HG02938 (cell line): ENCODE measurements around the gene ELAVL3.

Experiments used
- ATAC-seq: cut with Tn5 transposase; IDR thresholded peaks from one replicate; pipeline ENCODE4 v1.9.1; 2021; ENCODE audit warnings: mild to moderate bottlenecking, moderate library complexity; ENCODE audit not compliant: unreplicated experiment

The ELAVL3 gene

DNA sequence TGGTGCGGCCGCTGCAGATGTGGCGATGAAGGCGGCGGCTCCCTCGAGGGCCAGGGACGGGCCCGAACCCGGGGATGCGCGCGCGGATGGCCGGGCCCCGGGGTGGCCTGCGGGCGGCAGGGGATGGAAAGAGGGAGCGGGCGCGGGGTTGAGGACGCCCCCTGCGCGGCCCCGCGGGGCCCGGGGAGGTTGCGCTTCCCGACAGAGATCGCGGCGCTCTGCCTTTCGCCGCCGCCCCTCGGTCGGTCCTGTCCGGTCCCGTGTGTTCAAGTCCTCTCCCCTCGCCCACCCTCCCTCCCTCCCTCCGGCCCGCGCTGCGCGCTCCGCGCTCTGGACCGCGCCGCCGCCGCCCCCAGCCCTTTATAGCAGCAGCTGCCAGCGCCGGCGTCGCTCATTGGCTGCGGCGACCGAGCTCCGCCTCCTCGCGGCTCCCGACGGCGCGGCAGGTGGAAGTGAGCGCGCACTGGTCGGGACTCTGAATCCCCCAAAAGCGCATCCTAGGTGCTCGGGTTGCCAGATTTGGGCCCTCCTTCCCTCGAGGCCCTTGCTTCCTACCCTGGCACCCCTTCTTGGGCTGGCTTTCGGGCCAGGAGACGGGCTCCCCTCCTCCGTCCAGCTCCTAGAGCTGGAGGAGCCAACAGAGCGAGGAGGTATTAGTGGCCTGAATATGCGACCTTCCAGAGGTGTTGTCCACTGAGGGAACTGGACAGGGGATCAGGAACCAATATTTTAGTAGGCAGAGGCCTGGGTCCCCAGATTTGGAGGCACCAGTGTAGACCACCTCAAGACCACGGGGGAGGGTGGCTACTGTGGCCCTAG lies at the start of gene ELAVL3:
Gene ELAVL3 (minus strand): TSS at position 332 of the 819 bp plus-strand sequence. CDS start 438 bp downstream, outside the sequence.
- ATAC-seq, result no peak

DNA sequence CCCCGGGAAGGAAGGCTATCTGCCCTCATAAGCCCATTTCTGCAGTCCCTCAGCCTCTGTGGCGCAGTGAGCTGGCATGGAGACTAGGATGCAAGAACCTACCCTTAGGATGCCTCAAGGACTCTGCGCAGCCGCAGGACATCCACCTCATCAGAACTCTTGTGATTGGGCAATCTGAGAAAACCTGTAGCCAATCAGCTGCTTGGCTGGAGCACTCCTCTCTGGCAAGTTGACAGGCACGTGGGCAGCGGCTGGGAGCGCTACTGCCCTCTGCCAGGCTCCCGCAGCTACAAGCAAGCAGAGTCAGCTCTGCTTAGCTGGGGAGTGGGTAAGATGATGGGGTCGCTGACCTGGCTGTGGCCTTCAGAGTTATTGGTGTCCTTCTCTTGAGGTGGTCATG lies 49.6 kb upstream of the ELAVL3 start:
- no peak for ATAC-seq

DNA sequence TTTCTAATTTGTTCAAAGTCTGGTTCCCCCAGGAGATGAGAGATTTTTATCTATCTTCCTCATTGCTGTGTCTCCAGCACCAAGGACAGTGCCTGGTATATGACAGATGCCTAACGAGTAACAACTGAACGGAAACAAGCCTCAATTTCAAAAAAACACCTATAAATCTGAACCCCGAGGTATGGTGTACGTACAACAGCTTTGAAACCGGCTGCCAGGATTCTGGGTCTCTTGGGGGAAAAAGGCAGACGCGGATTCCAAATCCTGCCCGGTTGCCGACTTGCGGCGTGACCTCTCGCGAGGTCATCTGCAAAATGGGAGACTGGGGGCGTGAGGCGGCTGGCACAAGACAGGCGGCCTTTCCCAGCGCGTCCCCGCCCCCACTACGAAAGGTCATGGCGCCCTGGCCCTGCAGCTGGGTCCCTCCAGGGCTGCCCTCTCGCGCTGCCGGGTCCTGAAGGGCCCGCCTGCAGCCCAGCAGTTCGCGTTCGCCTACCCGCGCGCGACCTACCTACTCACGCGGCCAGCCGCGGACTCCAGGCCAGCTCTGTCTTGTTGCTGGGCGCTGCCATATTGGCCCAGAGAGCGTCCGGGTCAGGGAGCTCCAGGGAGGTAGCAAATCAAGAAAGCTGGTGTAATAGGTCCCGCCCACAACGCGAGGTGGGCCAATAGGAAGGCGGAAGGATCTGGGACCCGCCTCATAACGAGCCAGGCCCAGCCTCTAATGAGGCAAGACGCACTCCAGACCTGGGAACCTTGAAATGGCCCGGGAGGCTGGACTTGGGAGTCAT lies 47.9 kb upstream of the ELAVL3 start, which contains the start of gene ECSIT:
Gene ECSIT (minus strand): TSS at position 584 of the 791 bp plus-strand sequence. CDS start 9,964 bp downstream, outside the sequence.
- ATAC-seq, result peak; percentile 88

- no peak for ATAC-seq
Observed at GRCh38 chr19:11519138-11519537, 38.3 kb upstream of the ELAVL3 start.

DNA sequence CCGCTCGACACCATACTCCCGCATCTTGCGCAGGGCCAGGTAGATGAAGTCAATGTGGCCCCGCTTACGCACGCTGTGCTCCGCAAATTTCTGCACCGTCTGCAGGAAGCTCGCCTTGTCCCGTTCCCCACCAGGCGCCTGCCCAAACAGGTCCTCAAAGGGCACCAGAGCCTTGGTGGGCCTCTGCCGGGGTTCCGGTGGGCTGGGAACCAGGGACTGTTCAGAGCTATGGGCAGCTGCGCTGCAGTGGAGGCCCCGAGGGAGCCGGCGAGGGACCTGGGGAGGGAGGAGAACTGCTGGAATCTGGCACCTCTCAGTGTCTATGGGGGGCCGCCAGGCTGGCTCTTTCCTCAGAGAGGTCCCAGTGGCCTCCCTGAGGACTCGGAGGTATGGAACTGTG lies 33.1 kb upstream of the ELAVL3 start:
- ATAC-seq, result no peak

DNA sequence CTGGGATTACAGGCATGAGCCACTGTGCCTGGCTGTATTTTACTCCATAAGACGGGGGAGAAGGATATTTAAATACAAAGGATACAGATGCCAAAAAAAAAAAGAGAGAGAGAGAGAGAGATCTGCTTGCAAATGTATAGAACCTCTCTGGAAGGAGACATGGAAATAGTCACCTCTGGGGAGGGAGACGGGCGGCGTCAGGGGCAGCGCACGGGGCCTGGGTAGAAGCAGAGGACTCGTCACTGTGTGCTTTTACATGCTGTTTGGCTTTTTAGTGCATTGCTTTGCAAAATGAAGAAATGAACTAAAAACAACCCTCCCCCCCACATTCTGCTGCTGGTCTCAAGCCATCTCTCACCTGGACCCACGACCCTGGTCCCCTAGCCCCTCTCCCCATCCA lies 29.6 kb upstream of the ELAVL3 start:
- ATAC-seq, result no peak

- ATAC-seq, result no peak
Observed at GRCh38 chr19:11507370-11508078, 26.7 kb upstream of the ELAVL3 start.

- no peak for ATAC-seq
Observed at GRCh38 chr19:11506967-11507366, 26.1 kb upstream of the ELAVL3 start.

DNA sequence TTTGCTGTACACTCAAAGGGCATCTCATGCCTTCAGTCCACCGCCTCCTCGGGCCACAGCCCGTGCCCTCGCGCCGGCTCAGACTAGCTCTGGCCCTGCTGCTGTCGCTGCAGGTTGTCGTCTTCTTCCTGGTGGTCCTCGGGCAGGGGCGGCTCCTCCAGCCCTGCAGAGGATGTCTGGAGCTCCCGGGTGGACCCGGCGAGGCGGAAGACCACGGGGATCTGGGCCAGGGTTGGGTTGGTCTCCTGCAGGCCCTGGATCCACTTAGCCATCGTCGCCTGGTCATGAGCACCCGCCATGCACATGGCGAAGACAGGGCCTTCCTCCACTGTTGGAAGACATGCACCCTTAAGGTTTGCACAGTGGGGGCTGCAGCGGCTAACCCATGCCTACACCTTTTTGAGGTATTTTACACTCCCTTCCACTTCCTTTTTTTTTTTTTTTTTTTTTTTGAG lies 25.3 kb upstream of the ELAVL3 start:
- peak; percentile 27 for ATAC-seq

DNA sequence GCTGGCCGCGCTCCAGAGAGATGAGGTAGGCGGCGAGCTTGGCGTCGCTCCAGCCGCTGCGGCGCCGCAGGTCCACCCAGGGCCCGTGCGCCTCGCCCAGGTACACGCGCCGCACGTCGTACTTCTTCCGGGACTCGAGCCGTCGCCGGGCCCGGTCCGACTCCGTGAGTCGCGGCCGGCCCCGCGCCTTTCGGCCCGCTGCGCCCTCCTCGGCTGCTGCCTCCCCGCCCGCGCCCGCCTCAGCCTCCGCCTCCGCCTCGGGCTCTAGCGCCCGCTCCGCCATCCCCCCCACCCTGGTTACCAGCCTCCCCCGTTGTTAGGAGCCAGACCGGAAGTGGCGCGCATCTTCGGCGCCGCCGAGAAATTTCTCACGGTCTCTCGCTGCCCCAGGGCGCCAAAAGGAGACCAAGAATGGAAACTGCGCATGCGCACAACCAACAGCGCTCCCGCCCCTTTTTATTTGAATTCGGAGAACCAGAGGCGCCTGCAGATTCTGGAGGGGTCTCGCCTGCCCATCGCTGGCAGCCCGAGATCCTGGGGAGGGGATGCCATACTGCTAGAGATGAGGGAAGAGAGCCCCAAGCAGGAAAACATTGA lies 24.8 kb upstream of the ELAVL3 start, which contains the start of gene ZNF653:
Gene ZNF653 (minus strand): TSS at position 336 of the 597 bp plus-strand sequence. CDS start 53 bp downstream, at position 283.
- ATAC-seq, result peak; percentile 55

DNA sequence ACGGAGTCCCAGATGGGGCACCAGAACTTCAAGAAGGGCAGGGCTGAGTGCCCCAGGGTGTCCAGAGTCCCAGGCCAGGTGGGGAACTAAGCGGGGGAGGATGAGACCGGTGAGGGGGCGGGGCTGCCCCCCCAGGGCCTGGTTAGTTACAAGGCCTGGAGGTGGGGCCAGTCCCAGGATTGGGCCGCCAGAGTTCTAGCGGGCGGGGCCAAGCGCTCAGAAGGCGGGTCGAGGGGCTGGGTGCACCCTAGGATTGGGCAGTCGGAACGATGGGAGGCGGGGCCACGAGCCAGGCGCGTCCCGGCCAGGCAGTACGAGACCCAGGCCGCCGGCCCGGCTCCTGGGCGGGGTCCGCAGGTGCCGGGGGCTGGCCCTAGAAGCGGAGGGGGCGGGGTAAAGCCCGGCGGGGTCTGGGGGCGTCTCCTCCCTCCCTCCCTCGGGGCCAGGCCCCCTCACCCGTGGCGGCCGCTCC lies 24.2 kb upstream of the ELAVL3 start:
- peak; percentile 71 for ATAC-seq

- ATAC-seq, result no peak
Observed at GRCh38 chr19:11504502-11505031, 23.7 kb upstream of the ELAVL3 start.

GRCh38 chr19:11499890-11500420 lies 19.1 kb upstream of the ELAVL3 start:
- no peak for ATAC-seq

DNA sequence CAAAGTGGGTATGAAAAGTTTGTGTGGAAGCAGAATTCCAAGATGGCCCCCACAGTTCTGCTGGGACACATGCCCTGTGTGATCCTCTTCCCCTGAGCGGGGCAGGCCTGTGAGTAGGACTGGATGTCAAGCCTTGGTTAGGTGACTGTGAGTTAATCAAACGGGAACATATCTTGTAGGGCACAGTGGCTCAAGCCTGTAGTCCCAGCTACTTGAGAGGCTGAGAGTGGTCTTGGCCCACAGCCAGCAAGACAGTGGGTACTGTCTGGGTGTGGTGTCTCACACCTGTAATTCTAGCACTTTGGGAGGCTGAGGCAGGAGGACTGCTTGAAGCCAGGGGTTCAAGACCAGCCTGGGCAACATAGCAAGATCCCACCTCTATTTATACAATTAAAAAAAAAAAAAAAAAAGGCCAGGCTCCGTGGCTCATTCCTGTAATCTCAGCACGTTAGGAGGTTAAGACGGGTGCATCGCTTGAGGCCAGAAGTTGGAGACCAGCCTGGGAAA lies 18.4 kb upstream of the ELAVL3 start:
- ATAC-seq, result no peak

GRCh38 chr19:11496391-11497163 lies 15.7 kb upstream of the ELAVL3 start:
- ATAC-seq, result no peak

GRCh38 chr19:11495885-11496284 lies 15.0 kb upstream of the ELAVL3 start:
- ATAC-seq, result no peak

DNA sequence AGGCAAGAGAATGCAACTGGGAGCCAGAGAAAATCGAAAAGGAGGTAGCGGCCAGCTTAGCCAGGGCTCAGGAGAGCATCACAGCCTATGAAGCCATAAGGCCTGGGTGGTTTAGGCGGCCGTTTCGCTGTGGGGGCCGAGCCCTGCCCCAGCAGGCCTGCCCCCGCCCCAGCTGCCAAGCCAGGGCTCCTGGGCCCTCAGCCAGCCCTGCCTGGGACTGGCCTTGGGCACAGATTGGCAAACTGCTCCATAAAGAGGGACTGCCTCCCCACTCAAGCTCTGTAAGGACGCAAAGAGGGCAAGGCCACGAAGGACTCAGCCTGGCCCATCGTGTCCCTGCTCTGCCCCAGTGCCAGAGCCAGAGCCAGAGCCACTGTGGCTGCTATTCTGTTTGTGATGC lies 14.6 kb upstream of the ELAVL3 start:
- ATAC-seq, result no peak

DNA sequence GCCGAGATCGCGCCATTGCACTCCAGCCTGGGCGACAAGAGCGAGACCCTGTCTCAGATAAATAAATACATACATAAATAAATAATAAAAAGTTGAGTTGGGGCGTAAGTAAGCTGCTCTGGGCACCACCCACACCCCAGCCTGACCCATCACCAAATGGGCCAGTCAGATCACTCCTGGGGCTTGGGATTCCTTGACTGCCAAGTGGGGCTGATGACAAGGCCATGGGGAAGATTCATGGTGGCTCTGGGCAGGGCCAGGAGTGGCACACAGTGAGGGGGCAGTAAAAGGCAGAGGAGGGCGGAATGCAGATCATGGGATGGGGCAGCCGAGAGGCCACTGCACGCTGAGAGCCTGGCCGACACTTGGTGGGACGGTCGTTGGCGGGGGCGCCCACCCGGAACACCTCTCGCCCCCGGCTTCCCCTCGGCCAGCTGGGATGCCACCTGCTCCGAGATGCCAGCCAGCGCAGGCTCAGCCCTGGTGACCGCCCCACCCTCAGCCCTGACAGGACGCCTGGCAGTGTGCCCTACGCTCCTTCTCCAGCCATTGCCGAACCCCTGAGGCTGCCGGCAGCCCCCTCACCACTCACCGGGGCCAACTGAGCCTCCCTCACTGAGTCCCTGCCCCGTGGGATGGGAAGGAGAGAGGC lies 13.9 kb upstream of the ELAVL3 start:
- no peak for ATAC-seq
